Measurements from ENCODE around the gene SORCS2. TPM values are rescaled to one million over a fixed set of nuclear protein-coding genes. Genes with fewer than 3 reads are reported as not detected.

SORCS2 gene
- total RNA-seq, 2 donors from 2014 or later, result 1.0 to 4.4 TPM

DNA sequence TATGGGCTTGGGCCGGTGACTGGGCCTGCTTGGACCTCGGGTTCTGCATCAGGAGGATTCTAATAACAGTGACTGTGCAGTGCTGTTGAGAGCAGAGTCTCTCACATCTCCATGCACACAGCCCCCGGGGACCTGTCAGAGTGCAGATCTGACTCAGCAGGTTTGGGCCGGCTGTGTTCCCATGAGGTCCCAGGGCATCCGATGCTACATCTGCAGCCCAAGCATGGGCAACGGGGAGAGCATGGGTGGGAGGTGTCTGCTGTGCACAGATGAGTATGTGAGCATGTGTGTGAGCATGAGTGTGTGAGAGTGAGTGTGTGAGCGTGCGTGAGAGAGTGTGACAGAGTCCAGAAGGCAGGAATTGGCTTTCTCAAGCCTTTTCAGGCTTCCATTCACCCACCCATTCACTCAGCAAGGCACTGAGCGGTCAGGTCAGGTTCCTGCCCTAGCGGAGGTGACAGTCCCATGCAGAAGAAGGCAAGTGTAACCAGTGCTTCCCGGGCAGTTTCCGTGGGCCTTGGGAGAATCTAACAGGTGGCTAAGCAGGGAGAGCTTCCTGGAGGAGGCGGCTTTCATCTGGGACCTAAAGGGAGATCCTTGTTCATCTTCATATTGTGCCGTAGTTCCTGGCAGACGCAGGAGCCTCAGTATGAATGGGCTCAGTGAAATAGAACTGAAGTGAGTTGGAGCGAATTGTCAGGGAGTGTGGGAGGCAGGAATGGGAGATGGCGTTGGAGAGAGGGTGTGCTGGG lies 62.6 kb downstream of the SORCS2 start:
- intact Hi-C loops (cut with DNase I), result no loop called here

DNA sequence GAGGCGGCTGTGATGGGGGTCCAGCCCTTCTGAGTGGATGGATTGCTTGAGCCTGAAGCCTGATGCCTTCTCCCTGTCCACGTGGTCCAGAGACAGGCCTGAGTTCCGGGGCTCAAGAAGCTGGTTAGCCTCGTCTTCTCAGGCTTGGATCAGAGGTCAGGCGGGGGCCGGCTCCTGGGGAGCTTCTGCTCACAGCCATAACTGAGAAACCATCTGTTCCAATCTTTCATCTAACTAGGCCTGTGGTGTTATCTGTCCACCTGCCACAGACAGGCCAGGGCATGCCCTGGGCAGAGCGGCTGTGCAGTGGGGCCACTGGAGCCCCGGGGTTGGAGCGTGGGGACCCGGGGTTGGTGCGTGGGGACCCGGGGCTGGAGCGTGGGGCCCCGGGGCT lies 63.1 kb downstream of the SORCS2 start:
- H3K4me1 ChIP-seq (replicated peaks), result no peaks in the 10 kb centered on the region
- no peaks in the 10 kb centered on the region for H3K36me3 ChIP-seq
- 67% methylated on average over 14 of the region's 14 CpGs for WGBS
- H3K9me3 ChIP-seq, result no peaks in the 10 kb centered on the region
- H3K4me3 ChIP-seq, result no peak overlapping the region
- DNase-seq (ENCODE audit: low spot score), result no peak
- H3K27ac ChIP-seq, result no peak overlapping the region
- intact Hi-C loops (cut with DNase I), result no loop called here
- TF ChIP-seq, protein P1, sequence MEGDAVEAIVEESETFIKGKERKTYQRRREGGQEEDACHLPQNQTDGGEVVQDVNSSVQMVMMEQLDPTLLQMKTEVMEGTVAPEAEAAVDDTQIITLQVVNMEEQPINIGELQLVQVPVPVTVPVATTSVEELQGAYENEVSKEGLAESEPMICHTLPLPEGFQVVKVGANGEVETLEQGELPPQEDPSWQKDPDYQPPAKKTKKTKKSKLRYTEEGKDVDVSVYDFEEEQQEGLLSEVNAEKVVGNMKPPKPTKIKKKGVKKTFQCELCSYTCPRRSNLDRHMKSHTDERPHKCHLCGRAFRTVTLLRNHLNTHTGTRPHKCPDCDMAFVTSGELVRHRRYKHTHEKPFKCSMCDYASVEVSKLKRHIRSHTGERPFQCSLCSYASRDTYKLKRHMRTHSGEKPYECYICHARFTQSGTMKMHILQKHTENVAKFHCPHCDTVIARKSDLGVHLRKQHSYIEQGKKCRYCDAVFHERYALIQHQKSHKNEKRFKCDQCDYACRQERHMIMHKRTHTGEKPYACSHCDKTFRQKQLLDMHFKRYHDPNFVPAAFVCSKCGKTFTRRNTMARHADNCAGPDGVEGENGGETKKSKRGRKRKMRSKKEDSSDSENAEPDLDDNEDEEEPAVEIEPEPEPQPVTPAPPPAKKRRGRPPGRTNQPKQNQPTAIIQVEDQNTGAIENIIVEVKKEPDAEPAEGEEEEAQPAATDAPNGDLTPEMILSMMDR (IDR thresholded peaks at IDR 0.05), result no peak
- no peak for TF ChIP-seq POLR2AphosphoS5 (IDR thresholded peaks at IDR 0.05)
- TF ChIP-seq POLR2A (IDR thresholded peaks at IDR 0.05), result no peak
- no peaks in the 10 kb centered on the region for H3K27me3 ChIP-seq (replicated peaks; ENCODE audit: insufficient read depth)

More for the DNA sequence above, 62.6 kb downstream of the SORCS2 start:
- Histone ChIP-seq H3K27ac (no peak overlapping the region), H3K4me3 (no peak overlapping the region), H3K27me3 (replicated peaks; ENCODE audit: insufficient read depth) (no peaks in the 10 kb centered on the region), H3K9me3 (no peaks in the 10 kb centered on the region), H3K36me3 (no peaks in the 10 kb centered on the region), H3K4me1 (replicated peaks) (no peaks in the 10 kb centered on the region)
- no peak for DNase-seq (ENCODE audit: low spot score)
- TF ChIP-seq POLR2AphosphoS5 (IDR thresholded peaks at IDR 0.05) (no peak), POLR2A (IDR thresholded peaks at IDR 0.05) (no peak)
- TF ChIP-seq, protein P1 (IDR thresholded peaks at IDR 0.05), result no peak
- 81% methylated on average over 17 of the region's 17 CpGs for WGBS

DNA sequence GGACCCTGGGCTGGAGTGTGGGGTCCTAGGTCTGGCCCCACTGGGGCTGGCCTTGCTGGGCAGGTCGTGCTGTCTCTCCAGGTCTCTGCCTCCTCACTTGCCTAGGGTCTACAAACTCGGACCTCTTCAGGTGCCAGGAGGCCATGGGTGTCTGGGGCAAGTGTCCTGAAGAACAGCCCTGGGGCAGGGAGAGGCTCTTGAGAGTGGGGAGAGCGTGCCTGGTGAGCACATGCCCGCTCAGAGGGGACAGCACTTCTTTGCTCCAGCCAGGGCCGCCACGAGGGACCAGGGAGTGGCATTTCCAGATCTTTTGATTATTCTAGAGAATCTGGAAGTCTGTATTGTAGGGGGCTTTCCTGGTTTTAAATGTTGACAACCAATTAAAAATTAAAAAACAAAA lies 63.7 kb downstream of the SORCS2 start:
- WGBS, result 86% methylated on average over 6 of the region's 6 CpGs
- no peaks in the 10 kb centered on the region for H3K9me3 ChIP-seq
- no peak for TF ChIP-seq POLR2A (IDR thresholded peaks at IDR 0.05)
- TF ChIP-seq, protein P1 (IDR thresholded peaks at IDR 0.05), result no peak
- TF ChIP-seq POLR2AphosphoS5 (IDR thresholded peaks at IDR 0.05), result no peak
- H3K27me3 ChIP-seq (replicated peaks; ENCODE audit: insufficient read depth), result no peaks in the 10 kb centered on the region
- no peaks in the 10 kb centered on the region for H3K36me3 ChIP-seq
- no peak for DNase-seq (ENCODE audit: low spot score)
- H3K27ac ChIP-seq, result no peak overlapping the region
- no peaks in the 10 kb centered on the region for H3K4me1 ChIP-seq (replicated peaks)
- H3K4me3 ChIP-seq, result no peak overlapping the region
- intact Hi-C loops (cut with DNase I), result no loop called here

DNA sequence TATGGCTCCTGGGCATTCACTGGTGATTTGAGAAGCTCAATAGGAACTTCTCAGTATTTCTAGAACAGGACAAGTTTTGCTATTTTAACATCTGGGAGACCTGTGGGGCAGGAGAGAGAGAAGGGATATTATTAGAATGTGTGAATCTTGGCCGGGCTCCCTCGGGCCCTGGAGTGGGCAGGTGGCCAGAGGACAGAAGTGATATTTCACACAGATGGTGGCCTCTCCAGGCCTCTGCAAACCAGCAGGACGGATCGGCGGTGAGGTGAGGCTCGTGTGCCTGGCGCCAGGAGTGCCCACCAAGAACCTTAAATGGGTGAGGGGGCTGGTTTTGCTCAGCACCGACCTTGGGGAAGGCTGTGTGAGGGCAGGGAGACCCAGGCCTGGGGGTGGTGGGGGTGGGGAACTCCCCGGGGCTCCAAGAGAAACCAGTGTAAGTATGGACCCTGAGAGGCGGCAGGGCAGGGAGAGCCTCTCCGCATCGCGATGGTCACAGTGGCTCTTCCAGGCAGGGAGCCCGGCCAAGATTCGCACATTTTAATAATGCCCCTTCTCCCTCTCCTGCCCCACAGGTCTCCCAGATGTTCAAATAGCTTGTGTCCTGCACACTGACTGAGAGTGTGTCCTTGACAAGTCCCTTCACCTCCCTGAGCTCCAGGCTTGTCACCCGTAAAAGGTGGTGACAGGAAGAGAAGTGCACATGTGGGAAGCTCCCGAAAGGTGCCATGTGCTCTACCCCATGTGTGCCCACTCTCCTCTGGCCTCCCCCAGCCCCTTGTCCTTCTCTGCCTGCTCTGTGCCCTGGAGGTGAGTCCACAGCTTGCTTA lies 64.9 kb downstream of the SORCS2 start:
- no peaks in the 10 kb centered on the region for H3K4me1 ChIP-seq (replicated peaks)
- 57% methylated on average over 17 of the region's 17 CpGs for WGBS
- no peaks in the 10 kb centered on the region for H3K9me3 ChIP-seq
- H3K36me3 ChIP-seq, result no peaks in the 10 kb centered on the region
- TF ChIP-seq POLR2AphosphoS5 (IDR thresholded peaks at IDR 0.05), result no peak
- no peak overlapping the region for H3K27ac ChIP-seq
- no peak overlapping the region for H3K4me3 ChIP-seq
- no peaks in the 10 kb centered on the region for H3K27me3 ChIP-seq (replicated peaks; ENCODE audit: insufficient read depth)
- DNase-seq (ENCODE audit: low spot score), result no peak
- intact Hi-C loops (cut with DNase I), result no loop called here

DNA sequence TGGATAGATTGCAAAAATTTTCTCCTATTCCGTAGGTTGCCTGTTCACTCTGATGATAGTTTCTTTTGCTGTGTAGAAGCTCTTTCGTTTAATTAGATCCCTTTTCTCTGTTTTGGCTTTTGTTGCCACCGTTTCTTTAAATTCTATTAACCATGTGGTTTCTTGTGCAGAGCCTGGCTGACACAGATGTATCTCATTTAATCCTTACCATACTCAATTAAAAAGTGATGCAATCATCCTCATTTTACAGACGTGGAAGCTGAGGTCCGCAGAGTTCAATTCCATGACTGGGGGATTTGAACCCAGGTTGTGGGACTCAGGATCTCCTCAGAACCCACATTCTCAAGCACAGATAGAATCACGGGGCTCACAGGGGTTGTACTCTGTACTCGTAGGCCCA lies 66.7 kb downstream of the SORCS2 start:
- 86% methylated on average over 7 of the region's 7 CpGs for WGBS
- DNase-seq (ENCODE audit: low spot score), result no peak
- H3K27me3 ChIP-seq (replicated peaks; ENCODE audit: insufficient read depth), result no peaks in the 10 kb centered on the region
- H3K4me1 ChIP-seq (replicated peaks), result no peaks in the 10 kb centered on the region
- H3K9me3 ChIP-seq, result no peaks in the 10 kb centered on the region
- no peaks in the 10 kb centered on the region for H3K36me3 ChIP-seq
- H3K4me3 ChIP-seq, result no peak overlapping the region
- no peak overlapping the region for H3K27ac ChIP-seq
- no peak for TF ChIP-seq POLR2A (IDR thresholded peaks at IDR 0.05)
- TF ChIP-seq, protein P1 (IDR thresholded peaks at IDR 0.05), result no peak
- no peak for TF ChIP-seq POLR2AphosphoS5 (IDR thresholded peaks at IDR 0.05)
- intact Hi-C loops (cut with DNase I), result no loop called here

Measured in prostate gland (tissue), 2 donors.